Measurements from ENCODE around the gene ALX1. TPM values are rescaled to one million over a fixed set of nuclear protein-coding genes. Genes with fewer than 3 reads are reported as not detected.

Gene ALX1
- total RNA-seq, 6 experiments from 2014 or later: not detected

- intact Hi-C loops (cut with DNase I): no loop called here
- DNase-seq: no peak
Observed at GRCh38 chr12:85348779-85349178, 68.8 kb downstream of the ALX1 start.

GRCh38 chr12:85350356-85350755 is 70.3 kb downstream of the ALX1 start:
- no peak for DNase-seq
- Histone ChIP-seq H3K4me1 (no peaks in the 10 kb centered on the region), H3K9me3 (no peaks in the 10 kb centered on the region), H3K36me3 (no peaks in the 10 kb centered on the region), H3K4me3 (no peak overlapping the region), H3K27me3 (no peaks in the 10 kb centered on the region), H3K27ac (no peak overlapping the region)
- ATAC-seq: no peak
- intact Hi-C loops (cut with DNase I): no loop called here
- no peak for TF ChIP-seq POLR2A (IDR thresholded peaks at IDR 0.05)
- no peak for TF ChIP-seq CTCF (IDR thresholded peaks at IDR 0.05)

More at GRCh38 chr12:85348779-85349178, 68.8 kb downstream of the ALX1 start:
- Histone ChIP-seq H3K27me3 (no peaks in the 10 kb centered on the region), H3K36me3 (no peaks in the 10 kb centered on the region), H3K9me3 (no peaks in the 10 kb centered on the region), H3K4me3 (no peak overlapping the region), H3K4me1 (no peaks in the 10 kb centered on the region), H3K27ac (no peak overlapping the region)
- WGBS (ENCODE audit: insufficient coverage, low coverage, low lambda C conversion rate, missing lambda C conversion rate): 38% methylated on average over 1 of the region's 1 CpG
- TF ChIP-seq CTCF (IDR thresholded peaks at IDR 0.05): no peak
- TF ChIP-seq POLR2A (IDR thresholded peaks at IDR 0.05): no peak
- ATAC-seq: no peak

Other genes starting within 250 kb of the ALX1 start
- gene TSPAN19, start 243.9 kb upstream of the ALX1 start, total RNA-seq: not detected
- under 1 TPM in 2 of 6 experiments, not detected in 4; 0.04 to 0.23 TPM for gene LRRIQ1, start 243.9 kb upstream of the ALX1 start, total RNA-seq

Measured in right lobe of liver (tissue), 6 donors.